ENCODE data around the gene SPECC1L. TPM values are rescaled to one million over a fixed set of nuclear protein-coding genes. Genes with fewer than 3 reads are reported as not detected.

The SPECC1L gene
- total and polyA plus RNA-seq, 10 of the 15 experiments (the other 5 are each of a cell fraction or from before 2014, with no cell fraction given): 1.9 to 40.6 (median 19.1) TPM

- no peak for FAIRE-seq
- ChIA-PET POLR2A (interaction anchor here (0.6 kb wide), 1 partner anchor 313 kb away, joined by 4 read pairs; no protein-coding TSS in a partner anchor), CTCF (interaction anchor here (0.8 to 6.2 kb wide), 2 partner anchors 173 to 195 kb away, joined by 3 to 62 read pairs; no protein-coding TSS in a partner anchor), RAD21 (ENCODE audit: unreplicated experiment) (no interaction called here), SMC1A (ENCODE audit: uncharacterized antibody, unreplicated experiment) (interaction anchor here (1.1 to 1.8 kb wide), 3 partner anchors 93 to 224 kb away, joined by 3 read pairs; no protein-coding TSS in a partner anchor)
- intact Hi-C loops (cut with micrococcal nuclease; ENCODE audit: unreplicated experiment): loop anchor here (10.0 kb wide), 1 partner anchor 105 kb away; no protein-coding TSS in a partner anchor
- in situ Hi-C loops (cut with MboI): no loop called here
- Histone ChIP-seq H2AFZ (ENCODE audit: control insufficient read depth, low read depth, low read length) (no peak overlapping the region), H3K27ac (ENCODE audit: control insufficient read depth, insufficient read depth) (no peak overlapping the region), H3K36me3 (ENCODE audit: control insufficient read depth in 2 of 2, insufficient read depth in 2 of 2, low read length in 1 of 2) (peaks cover 8 to 10% of the 10 kb centered on the region in 2 experiments; a peak in 3 of 4 replicates), H3K4me2 (ENCODE audit: control insufficient read depth, insufficient read depth) (no peak overlapping the region), H3K9me3 (replicated peaks; ENCODE audit: control insufficient read depth, insufficient read depth, low read length) (no peaks in the 10 kb centered on the region), H3K9ac (ENCODE audit: control insufficient read depth, insufficient read depth, low read length) (no peak overlapping the region), H3K79me2 (ENCODE audit: control insufficient read depth, insufficient read depth, low read length) (no peaks in the 10 kb centered on the region; the same call in 1 of the 2 replicates), H4K20me1 (ENCODE audit: control insufficient read depth, insufficient read depth) (no peaks in the 10 kb centered on the region), H3K4me3 (no peak overlapping the region), H3K4me1 (ENCODE audit: control insufficient read depth, insufficient read depth, low read length) (no peaks in the 10 kb centered on the region), H3K27me3 (replicated peaks in 1 of 2; ENCODE audit: control insufficient read depth in 2 of 2, insufficient read depth in 2 of 2, low read length in 1 of 2) (no peaks in the 10 kb centered on the region)
- no peak for DNase-seq (ENCODE audit: low read depth, low spot score)
- 28% methylated on average over 6 of the region's 6 CpGs for WGBS (ENCODE audit: insufficient coverage, insufficient replicate concordance, low lambda C conversion rate, missing lambda C conversion rate)
- no peak for TF ChIP-seq PKNOX1 (IDR thresholded peaks at IDR 0.05)
- no peak for TF ChIP-seq EGR1 (IDR thresholded peaks at IDR 0.05; ENCODE audit: borderline replicate concordance in 1 of 2, low read depth in 2 of 2, low read length in 2 of 2)
- TF ChIP-seq MXI1 (IDR thresholded peaks at IDR 0.05; ENCODE audit: low read depth, low read length): no peak
- TF ChIP-seq ESRRA (IDR thresholded peaks at IDR 0.05; ENCODE audit: low read length): no peak
- no peak for TF ChIP-seq CBFB (IDR thresholded peaks at IDR 0.05; ENCODE audit: low read depth)
- ATAC-seq: no peak
- no TSS peak for BruUV-seq (replicated peaks)
Observed at GRCh38 chr22:24329453-24329852, 58.8 kb downstream of the SPECC1L start.

- in situ Hi-C loops (cut with MboI) (no loop called here), intact Hi-C loops (cut with micrococcal nuclease; ENCODE audit: unreplicated experiment) (no loop called here)
- no peak for FAIRE-seq
- TF ChIP-seq BCL3 (IDR thresholded peaks at IDR 0.05; ENCODE audit: borderline replicate concordance, insufficient read depth, low read depth, low read length, poor library complexity, severe bottlenecking) (no peak), MEF2A (IDR thresholded peaks at IDR 0.05; ENCODE audit: insufficient read depth, low read depth, low read length) (no peak), SREBF2 (IDR thresholded peaks at IDR 0.05; ENCODE audit: low read length) (no peak), NFYB (IDR thresholded peaks at IDR 0.05; ENCODE audit: insufficient read depth, low read depth, low read length) (no peak), SRF (IDR thresholded peaks at IDR 0.05; ENCODE audit: low read depth in 2 of 2, low read length in 2 of 2) (no peak), NFIC (IDR thresholded peaks at IDR 0.05; ENCODE audit: low read depth, low read length) (no peak), MYB (IDR thresholded peaks at IDR 0.05; ENCODE audit: borderline replicate concordance, low read depth, low read length) (no peak), STAT3 (IDR thresholded peaks at IDR 0.05; ENCODE audit: low read depth, low read length) (no peak), SMARCA5 (IDR thresholded peaks at IDR 0.05) (no peak), EGR1 (IDR thresholded peaks at IDR 0.05; ENCODE audit: borderline replicate concordance in 1 of 2, low read depth in 2 of 2, low read length in 2 of 2) (no peak), MTA3 (IDR thresholded peaks at IDR 0.05; ENCODE audit: borderline replicate concordance, low read length) (no peak), SIX5 (IDR thresholded peaks at IDR 0.05; ENCODE audit: low read depth, low read length, severe bottlenecking) (no peak)
Observed at GRCh38 chr22:24330636-24331035, 60.0 kb downstream of the SPECC1L start.

More at GRCh38 chr22:24330636-24331035, 60.0 kb downstream of the SPECC1L start:
- ChIA-PET CTCF (interaction anchor here (6.2 kb wide), 1 partner anchor 194 kb away, joined by 62 read pairs; no protein-coding TSS in a partner anchor), RAD21 (ENCODE audit: unreplicated experiment) (interaction anchor here (1.2 kb wide), 1 partner anchor 63 kb away, joined by 3 read pairs; no protein-coding TSS in a partner anchor), POLR2A (no interaction called here), SMC1A (ENCODE audit: uncharacterized antibody, unreplicated experiment) (interaction anchor here (1.8 kb wide), 1 partner anchor 92 kb away, joined by 3 read pairs; no protein-coding TSS in a partner anchor)
- H3K4me2 ChIP-seq (ENCODE audit: control insufficient read depth, insufficient read depth): no peak overlapping the region
- no peaks in the 10 kb centered on the region for H3K4me1 ChIP-seq (ENCODE audit: control insufficient read depth, insufficient read depth, low read length)
- DNase-seq (ENCODE audit: low read depth, low spot score) (no peak), ATAC-seq (no peak)
- peaks cover 10 to 11% of the 10 kb centered on the region in 2 experiments; a peak in 3 of 4 replicates for H3K36me3 ChIP-seq (ENCODE audit: control insufficient read depth in 2 of 2, insufficient read depth in 2 of 2, low read length in 1 of 2)
- BruUV-seq (replicated peaks): no TSS peak
- WGBS (ENCODE audit: insufficient coverage, insufficient replicate concordance, low lambda C conversion rate, missing lambda C conversion rate): 67% methylated on average over 1 of the region's 1 CpG
- H3K9me3 ChIP-seq (replicated peaks; ENCODE audit: control insufficient read depth, insufficient read depth, low read length): no peaks in the 10 kb centered on the region
- no peak overlapping the region for H3K4me3 ChIP-seq
- no peak overlapping the region for H3K9ac ChIP-seq (ENCODE audit: control insufficient read depth, insufficient read depth, low read length)
- H3K79me2 ChIP-seq (ENCODE audit: control insufficient read depth, insufficient read depth, low read length): no peaks in the 10 kb centered on the region; the same call in 1 of the 2 replicates
- no peaks in the 10 kb centered on the region for H3K27me3 ChIP-seq (replicated peaks in 1 of 2; ENCODE audit: control insufficient read depth in 2 of 2, insufficient read depth in 2 of 2, low read length in 1 of 2)
- no peaks in the 10 kb centered on the region for H4K20me1 ChIP-seq (ENCODE audit: control insufficient read depth, insufficient read depth)
- H3K27ac ChIP-seq (ENCODE audit: control insufficient read depth, insufficient read depth): no peak overlapping the region
- no peak overlapping the region for H2AFZ ChIP-seq (ENCODE audit: control insufficient read depth, low read depth, low read length)
